ENCODE results near the gene CACYBP. TPM values are rescaled to one million over a fixed set of nuclear protein-coding genes. Genes with fewer than 3 reads are reported as not detected.

CACYBP gene
- total RNA-seq, 1 experiment from 2014 or later = 202 TPM

DNA sequence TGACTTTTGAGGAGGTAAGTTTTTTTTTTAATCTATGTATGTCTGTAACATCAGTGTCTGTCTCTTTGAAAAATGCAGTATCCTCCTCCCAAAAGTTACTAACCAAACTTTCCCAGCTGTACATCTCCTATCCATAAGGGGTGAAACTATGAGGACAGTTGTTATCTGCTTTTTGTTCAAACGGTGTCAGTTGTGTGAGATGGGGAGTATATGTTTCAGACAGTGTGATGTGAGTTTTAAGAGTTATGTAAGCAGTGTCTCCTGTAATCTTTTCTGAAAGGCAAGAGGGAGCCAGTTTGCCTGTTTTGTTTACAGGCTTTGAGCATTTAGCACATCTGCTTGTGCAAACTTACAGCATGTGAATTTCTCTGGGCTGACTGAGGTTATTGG is 34.8 kb upstream of the CACYBP start:
- H4K91ac ChIP-seq (ENCODE audit: insufficient read length, low read depth, low read length) = no peak overlapping the region
- H3K4ac ChIP-seq (ENCODE audit: low read depth, low read length) = no peak overlapping the region
- TF ChIP-seq, protein P1, sequence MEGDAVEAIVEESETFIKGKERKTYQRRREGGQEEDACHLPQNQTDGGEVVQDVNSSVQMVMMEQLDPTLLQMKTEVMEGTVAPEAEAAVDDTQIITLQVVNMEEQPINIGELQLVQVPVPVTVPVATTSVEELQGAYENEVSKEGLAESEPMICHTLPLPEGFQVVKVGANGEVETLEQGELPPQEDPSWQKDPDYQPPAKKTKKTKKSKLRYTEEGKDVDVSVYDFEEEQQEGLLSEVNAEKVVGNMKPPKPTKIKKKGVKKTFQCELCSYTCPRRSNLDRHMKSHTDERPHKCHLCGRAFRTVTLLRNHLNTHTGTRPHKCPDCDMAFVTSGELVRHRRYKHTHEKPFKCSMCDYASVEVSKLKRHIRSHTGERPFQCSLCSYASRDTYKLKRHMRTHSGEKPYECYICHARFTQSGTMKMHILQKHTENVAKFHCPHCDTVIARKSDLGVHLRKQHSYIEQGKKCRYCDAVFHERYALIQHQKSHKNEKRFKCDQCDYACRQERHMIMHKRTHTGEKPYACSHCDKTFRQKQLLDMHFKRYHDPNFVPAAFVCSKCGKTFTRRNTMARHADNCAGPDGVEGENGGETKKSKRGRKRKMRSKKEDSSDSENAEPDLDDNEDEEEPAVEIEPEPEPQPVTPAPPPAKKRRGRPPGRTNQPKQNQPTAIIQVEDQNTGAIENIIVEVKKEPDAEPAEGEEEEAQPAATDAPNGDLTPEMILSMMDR (conservative IDR thresholded peaks at IDR 0.05) = no peak
- H2BK5ac ChIP-seq (ENCODE audit: insufficient read length, low read length) = no peak overlapping the region
- no peak overlapping the region for H3K56ac ChIP-seq (ENCODE audit: insufficient read length, low read depth, low read length)
- peak overlapping the region in 1 of 3 experiments; percentile 46; a peak in 2 of 7 replicates for H3K27ac Mint-ChIP-seq
- DNase-seq = no peak
- no peak overlapping the region for H3K18ac ChIP-seq (ENCODE audit: insufficient read length, low read depth, low read length)
- peaks cover 13% of the 10 kb centered on the region in 2 experiments for H3K4me1 Mint-ChIP-seq
- H3K23me2 ChIP-seq (ENCODE audit: insufficient read length, low read depth, low read length, poor library complexity, severe bottlenecking) = no peaks in the 10 kb centered on the region
- H3K9me3 ChIP-seq (ENCODE audit: control insufficient read depth, low read depth, low read length) = no peaks in the 10 kb centered on the region
- H3K4me2 ChIP-seq (ENCODE audit: insufficient read depth, insufficient read length, low read length) = no peak overlapping the region
- no peaks in the 10 kb centered on the region for H3K27me3 Mint-ChIP-seq (ENCODE audit: low read depth)
- no peak overlapping the region for H2BK120ac ChIP-seq (ENCODE audit: low read depth, low read length, poor library complexity, severe bottlenecking)
- no CpG with 5 or more reads among the region's 1 CpG for WGBS (ENCODE audit: extremely low coverage, insufficient read length, low lambda C conversion rate)
- H4K5ac ChIP-seq (ENCODE audit: insufficient read length, low read depth, low read length) = no peak overlapping the region
- H3T11ph ChIP-seq (ENCODE audit: low read length) = no peak overlapping the region
- H4K20me1 ChIP-seq (ENCODE audit: control insufficient read depth, insufficient read depth, insufficient read length) = no peaks in the 10 kb centered on the region
- H2AK5ac ChIP-seq (ENCODE audit: insufficient read length, low read length) = no peak overlapping the region
- H3K27ac ChIP-seq (ENCODE audit: insufficient read length, low read depth, low read length) = no peak overlapping the region
- no peaks in the 10 kb centered on the region for H3K27me3 ChIP-seq (ENCODE audit: insufficient read depth, low read length)
- peaks cover 3% of the 10 kb centered on the region; the same call in 1 of the 2 replicates for H3K4me1 ChIP-seq (ENCODE audit: insufficient read depth, low read length)
- H2BK20ac ChIP-seq (ENCODE audit: low read depth, low read length, poor library complexity, severe bottlenecking) = no peak overlapping the region
- H3K79me2 ChIP-seq (ENCODE audit: insufficient read depth, low read length) = no peaks in the 10 kb centered on the region
- peaks cover 3% of the 10 kb centered on the region for H3K79me1 ChIP-seq (ENCODE audit: insufficient read depth, low read depth, low read length, poor library complexity, severe bottlenecking)
- no peak overlapping the region for H2BK12ac ChIP-seq (ENCODE audit: insufficient read length, low read depth, low read length)
- H3K4me3 Mint-ChIP-seq = no peak overlapping the region
- peaks cover 12 to 38% (median 33%) of the 10 kb centered on the region in 3 experiments; a peak in 6 of 7 replicates for H3K36me3 Mint-ChIP-seq (ENCODE audit: insufficient read depth in 1 of 3, low read depth in 3 of 3)
- no peak overlapping the region for H3K23ac ChIP-seq (ENCODE audit: insufficient read length, low read depth, low read length)
- H3K14ac ChIP-seq (ENCODE audit: insufficient read depth, low read length) = no peak overlapping the region
- no peak overlapping the region for H3K9ac ChIP-seq (ENCODE audit: extremely low read depth, insufficient read length, low read length)
- no peak overlapping the region for H2AFZ ChIP-seq (ENCODE audit: low read length)
- H4K8ac ChIP-seq (replicated peaks; ENCODE audit: insufficient read length, low read depth, low read length) = no peak overlapping the region
- no peaks in the 10 kb centered on the region for H3K9me3 Mint-ChIP-seq
- no peak overlapping the region for H2BK15ac ChIP-seq (ENCODE audit: low read depth, low read length)

All from H9 (cell line).